Neuronal stem cell (in vitro differentiated cells): Measurements from ENCODE around the gene CTU2.

Experiments used
- DNase-seq: peaks from one replicate; pipeline ENCODE4 v3.0.0-alpha.2; 2013; ENCODE audit warnings: low spot score
- H2AFZ ChIP-seq: one replicate; pipeline ENCODE4 v1.6.1; 2013; ENCODE audit warnings: mild to moderate bottlenecking, low read length, inconsistent platforms
- H2AK5ac ChIP-seq: 2 replicates; pipeline ENCODE4 v1.6.1; 2013; ENCODE audit warnings: low read depth, mild to moderate bottlenecking, inconsistent platforms, low read length, moderate library complexity, mixed read lengths
- H2BK120ac ChIP-seq: 2 replicates; pipeline ENCODE4 v1.6.1; 2013; ENCODE audit warnings: low read depth, mild to moderate bottlenecking, inconsistent platforms, low read length, moderate library complexity, mixed read lengths
- H2BK12ac ChIP-seq: one replicate; pipeline ENCODE4 v1.6.1; 2013; ENCODE audit warnings: low read length, inconsistent platforms
- H2BK15ac ChIP-seq: 2 replicates; pipeline ENCODE4 v1.6.1; 2013; ENCODE audit warnings: mild to moderate bottlenecking, low read length, inconsistent platforms, mixed read lengths
- H2BK5ac ChIP-seq: one replicate; pipeline ENCODE4 v1.6.1; 2013; ENCODE audit warnings: inconsistent platforms, mild to moderate bottlenecking, low read length, moderate library complexity
- H3K14ac ChIP-seq: one replicate; pipeline ENCODE4 v1.6.1; 2013; ENCODE audit warnings: low read length, inconsistent platforms
- H3K18ac ChIP-seq: 2 replicates; pipeline ENCODE4 v1.6.1; 2013; ENCODE audit warnings: low read length, inconsistent platforms
- H3K23ac ChIP-seq: 2 replicates; pipeline ENCODE4 v1.6.1; 2013; ENCODE audit warnings: low read depth, mild to moderate bottlenecking, mixed read lengths, low read length, inconsistent platforms; ENCODE audit not compliant: poor library complexity
- H3K27ac ChIP-seq: replicated peaks from 3 replicates; pipeline ENCODE4 v1.5.1; 2013; ENCODE audit warnings: low read length, inconsistent platforms
- H3K27me3 ChIP-seq, 3 experiments: 2 replicates each; pipeline ENCODE4 v1.6.1; 2013; ENCODE audit warnings: low read length in 3 of 3, mild to moderate bottlenecking in 2 of 3, inconsistent platforms in 1 of 3, low read depth in 1 of 3, mixed read lengths in 1 of 3, moderate library complexity in 1 of 3; ENCODE audit not compliant: control insufficient read depth in 3 of 3, insufficient read depth in 3 of 3
- H3K36me3 ChIP-seq, 2 donors: replicated peaks in 1 of 2; 2 replicates each; pipeline ENCODE4 v1.6.1; 2013; ENCODE audit warnings: low read length in 2 of 2; ENCODE audit not compliant: control insufficient read depth in 2 of 2, insufficient read depth in 2 of 2
- H3K4ac ChIP-seq: 2 replicates; pipeline ENCODE4 v1.6.1; 2013; ENCODE audit warnings: inconsistent platforms, mild to moderate bottlenecking, low read length, moderate library complexity
- H3K4me1 ChIP-seq, 2 donors: 1 replicate in 1 of 2; 2 replicates in 1 of 2; pipeline ENCODE4 v1.6.1; 2013; ENCODE audit warnings: low read length in 2 of 2, low read depth in 1 of 2; ENCODE audit not compliant: control insufficient read depth in 2 of 2, insufficient read depth in 1 of 2
- H3K4me2 ChIP-seq: one replicate; pipeline ENCODE4 v1.6.1; 2013; ENCODE audit warnings: mild to moderate bottlenecking, low read length, inconsistent platforms; ENCODE audit not compliant: insufficient read depth, poor library complexity, severe bottlenecking
- H3K4me3 ChIP-seq, 2 donors: 2 replicates each; pipeline ENCODE4 v1.5.1; 2013; ENCODE audit warnings: low read length in 2 of 2, mild to moderate bottlenecking in 2 of 2, inconsistent platforms in 1 of 2, moderate library complexity in 1 of 2
- H3K79me1 ChIP-seq: one replicate; pipeline ENCODE4 v1.6.1; 2013; ENCODE audit warnings: low read depth, mild to moderate bottlenecking, inconsistent platforms, low read length, moderate library complexity
- H3K9ac ChIP-seq: one replicate; pipeline ENCODE4 v1.6.1; 2013; ENCODE audit warnings: mild to moderate bottlenecking, low read depth, low read length, inconsistent platforms; ENCODE audit not compliant: poor library complexity
- H3K9me3 ChIP-seq, 2 donors: replicated peaks in 1 of 2; 2 replicates each; pipeline versions ENCODE3 to v1.6.1; 2013; ENCODE audit warnings: low read length in 2 of 2, mild to moderate bottlenecking in 2 of 2, inconsistent platforms in 1 of 2, low read depth in 1 of 2, mixed read lengths in 1 of 2, moderate library complexity in 1 of 2; ENCODE audit not compliant: control insufficient read depth in 2 of 2, insufficient read depth in 1 of 2
- H4K8ac ChIP-seq: one replicate; pipeline ENCODE4 v1.6.1; 2013; ENCODE audit warnings: low read depth, mild to moderate bottlenecking, inconsistent platforms, low read length, moderate library complexity
- H4K91ac ChIP-seq: one replicate; pipeline ENCODE4 v1.6.1; 2013; ENCODE audit warnings: low read length, low read depth, mild to moderate bottlenecking, inconsistent platforms; ENCODE audit not compliant: poor library complexity
- WGBS, 2 donors: extraction: QIAGEN DNeasy Blood & Tissue Kit; methylation state at CpG; one replicate each; pipeline ENCODE4 v1.1.7; 2013; ENCODE audit warnings: missing lambda C conversion rate in 2 of 2, mixed read lengths in 1 of 2; ENCODE audit not compliant: insufficient read length in 2 of 2, insufficient replicate concordance in 1 of 2; ENCODE audit errors: extremely low coverage in 2 of 2; 5-methylcytosine and 5-hydroxymethylcytosine counted together

Gene CTU2

GRCh38 chr16:88697116-88697830, 9.0 kb upstream of the CTU2 start:
- H3K4me3 ChIP-seq: no peak overlapping the region
- H2AK5ac ChIP-seq: no peak overlapping the region
- no peak overlapping the region for H3K4ac ChIP-seq
- no peaks in the 10 kb centered on the region for H3K9me3 ChIP-seq
- no peak overlapping the region for H4K8ac ChIP-seq
- H2BK12ac ChIP-seq: no peak overlapping the region
- H3K4me2 ChIP-seq: no peak overlapping the region
- peaks cover 15 to 44% of the 10 kb centered on the region in 2 donors for H3K36me3 ChIP-seq
- H2BK15ac ChIP-seq: no peak overlapping the region
- H2BK5ac ChIP-seq: no peak overlapping the region
- no CpG with 5 or more reads among the region's 47 CpGs for WGBS, 2 donors
- no peak overlapping the region for H3K9ac ChIP-seq
- no peak overlapping the region for H3K14ac ChIP-seq
- H3K23ac ChIP-seq: no peak overlapping the region
- no peak overlapping the region for H3K18ac ChIP-seq
- no peak for DNase-seq
- H3K27ac ChIP-seq: no peak overlapping the region
- peaks cover 18% of the 10 kb centered on the region for H3K79me1 ChIP-seq
- H3K27me3 ChIP-seq: peaks cover 0 to 10% (median 0%) of the 10 kb centered on the region in 3 experiments
- H4K91ac ChIP-seq: no peak overlapping the region
- no peak overlapping the region for H2BK120ac ChIP-seq
- no peak overlapping the region for H2AFZ ChIP-seq
- peaks cover 0 to 3% of the 10 kb centered on the region in 2 donors for H3K4me1 ChIP-seq

GRCh38 chr16:88697831-88698615, 8.3 kb upstream of the CTU2 start:
- no peak overlapping the region for H2BK12ac ChIP-seq
- no peak for DNase-seq
- peak overlapping the region; percentile 18 for H2BK120ac ChIP-seq
- peaks cover 20% of the 10 kb centered on the region for H3K79me1 ChIP-seq
- no peak overlapping the region for H4K8ac ChIP-seq
- H3K9ac ChIP-seq: no peak overlapping the region
- H3K4me3 ChIP-seq: no peak overlapping the region
- H2BK5ac ChIP-seq: no peak overlapping the region
- H3K27me3 ChIP-seq: peaks cover 0 to 6% (median 0%) of the 10 kb centered on the region in 3 experiments
- no peak overlapping the region for H2AFZ ChIP-seq
- no peak overlapping the region for H3K14ac ChIP-seq
- H3K4me2 ChIP-seq: no peak overlapping the region
- no peak overlapping the region for H3K18ac ChIP-seq
- peaks cover 0 to 3% of the 10 kb centered on the region in 2 donors for H3K4me1 ChIP-seq
- H2AK5ac ChIP-seq: no peak overlapping the region
- no peaks in the 10 kb centered on the region for H3K9me3 ChIP-seq
- H4K91ac ChIP-seq: no peak overlapping the region
- H3K4ac ChIP-seq: no peak overlapping the region
- no peak overlapping the region for H3K23ac ChIP-seq
- peaks cover 17 to 46% of the 10 kb centered on the region in 2 donors for H3K36me3 ChIP-seq
- no peak overlapping the region for H2BK15ac ChIP-seq
- WGBS, 2 donors: no CpG with 5 or more reads among the region's 37 CpGs
- H3K27ac ChIP-seq: no peak overlapping the region

GRCh38 chr16:88698646-88699045, 7.7 kb upstream of the CTU2 start:
- Histone ChIP-seq H3K14ac (no peak overlapping the region), H2AFZ (no peak overlapping the region), H3K18ac (no peak overlapping the region), H3K9me3 (no peaks in the 10 kb centered on the region), H3K4me2 (no peak overlapping the region), H4K91ac (no peak overlapping the region), H3K4me3 (no peak overlapping the region), H3K36me3 (peaks cover 17 to 46% of the 10 kb centered on the region in 2 donors), H3K27me3 (peaks cover 0 to 4% (median 0%) of the 10 kb centered on the region in 3 experiments), H4K8ac (no peak overlapping the region), H2BK5ac (no peak overlapping the region), H3K4me1 (peaks cover 0 to 3% of the 10 kb centered on the region in 2 donors), H3K23ac (no peak overlapping the region), H3K27ac (no peak overlapping the region), H2AK5ac (no peak overlapping the region), H2BK12ac (no peak overlapping the region), H2BK15ac (no peak overlapping the region), H2BK120ac (peak overlapping the region; percentile 18), H3K4ac (no peak overlapping the region), H3K79me1 (peaks cover 23% of the 10 kb centered on the region), H3K9ac (peak overlapping the region; percentile 60)
- WGBS, 2 donors: no CpG with 5 or more reads among the region's 25 CpGs
- DNase-seq: no peak

- peak overlapping the region; percentile 60 for H3K9ac ChIP-seq
- no peak for DNase-seq
- peak overlapping the region; percentile 58 for H2BK12ac ChIP-seq
- H2AK5ac ChIP-seq: no peak overlapping the region
- H3K36me3 ChIP-seq: peaks cover 17 to 46% of the 10 kb centered on the region in 2 donors
- H2BK5ac ChIP-seq: peak overlapping the region; percentile 75
- no peaks in the 10 kb centered on the region for H3K27me3 ChIP-seq
- no peaks in the 10 kb centered on the region for H3K9me3 ChIP-seq
- no peak overlapping the region for H2AFZ ChIP-seq
- H3K4me1 ChIP-seq: peaks cover 0 to 3% of the 10 kb centered on the region in 2 donors
- no peak overlapping the region for H3K4me2 ChIP-seq
- H3K4ac ChIP-seq: no peak overlapping the region
- H3K79me1 ChIP-seq: peaks cover 23% of the 10 kb centered on the region
- H3K23ac ChIP-seq: peak overlapping the region; percentile 43
- peak overlapping the region; percentile 18 for H2BK120ac ChIP-seq
- H3K18ac ChIP-seq: no peak overlapping the region
- no peak overlapping the region for H4K91ac ChIP-seq
- no peak overlapping the region for H3K27ac ChIP-seq
- no CpG with 5 or more reads among the region's 16 CpGs for WGBS, 2 donors
- H2BK15ac ChIP-seq: no peak overlapping the region
- H3K4me3 ChIP-seq: no peak overlapping the region
- no peak overlapping the region for H3K14ac ChIP-seq
- no peak overlapping the region for H4K8ac ChIP-seq
Measured at GRCh38 chr16:88699180-88699579, 7.1 kb upstream of the CTU2 start.
